ENCODE results near the gene FTCD.

The FTCD gene

GRCh38 chr21:46092026-46092764, 63.2 kb downstream of the FTCD start:
- DNase-seq (ENCODE audit: low read depth) = peak; percentile 85

- no peak for DNase-seq (ENCODE audit: low read depth)
Observed at GRCh38 chr21:46091631-46092025, 63.8 kb downstream of the FTCD start.

GRCh38 chr21:46091118-46091517, 64.3 kb downstream of the FTCD start:
- no peak for DNase-seq (ENCODE audit: low read depth)

GRCh38 chr21:46089285-46089684, 66.1 kb downstream of the FTCD start:
- DNase-seq (ENCODE audit: low read depth) = no peak

- no peak for DNase-seq (ENCODE audit: low read depth)
Observed at GRCh38 chr21:46088189-46088588, 67.2 kb downstream of the FTCD start.

- no peak for DNase-seq (ENCODE audit: low read depth)
Observed at GRCh38 chr21:46087641-46088040, 67.7 kb downstream of the FTCD start.

All from fibroblast of the conjunctiva (primary cell).